PFSK-1 (cell line): ENCODE results near the gene CYREN.

Source experiments
- FOXP2 ChIP-seq: optimal IDR thresholded peaks from 2 replicates; pipeline ENCODE3; 2011; ENCODE audit warnings: borderline replicate concordance, control low read depth, inconsistent platforms; ENCODE audit not compliant: insufficient read depth; ENCODE audit errors: extremely low read length, extremely low read depth
- POLR2AphosphoS5 ChIP-seq: IDR thresholded peaks from 2 replicates; pipeline ENCODE4 v1.6.1; 2012; ENCODE audit warnings: low read depth, mild to moderate bottlenecking, control low read depth, low read length, moderate library complexity
- SIN3A ChIP-seq: IDR thresholded peaks from 2 replicates; pipeline ENCODE4 v1.6.1; 2012; ENCODE audit warnings: mild to moderate bottlenecking, low read length, moderate library complexity, borderline replicate concordance; ENCODE audit not compliant: insufficient read depth
- TAF1 ChIP-seq: IDR thresholded peaks from 2 replicates; pipeline ENCODE4 v1.6.1; 2012; ENCODE audit warnings: low read length, control low read depth, borderline replicate concordance; ENCODE audit not compliant: insufficient read depth
- TF ChIP-seq, protein P1 (sequence below), 2 experiments: IDR thresholded peaks; 2 replicates each; pipeline versions ENCODE4 v1.6.1 to v1.8.0; 2011 to 2012; ENCODE audit warnings: low read depth in 2 of 2, low read length in 2 of 2, control low read depth in 1 of 2, inconsistent platforms in 1 of 2, mild to moderate bottlenecking in 1 of 2, moderate library complexity in 1 of 2; ENCODE audit not compliant: insufficient read depth in 1 of 2

CYREN gene

GRCh38 chr7:135154734-135155133 lies 15.8 kb downstream of the CYREN start:
- no peak for TF ChIP-seq POLR2AphosphoS5
- TF ChIP-seq, protein P1, sequence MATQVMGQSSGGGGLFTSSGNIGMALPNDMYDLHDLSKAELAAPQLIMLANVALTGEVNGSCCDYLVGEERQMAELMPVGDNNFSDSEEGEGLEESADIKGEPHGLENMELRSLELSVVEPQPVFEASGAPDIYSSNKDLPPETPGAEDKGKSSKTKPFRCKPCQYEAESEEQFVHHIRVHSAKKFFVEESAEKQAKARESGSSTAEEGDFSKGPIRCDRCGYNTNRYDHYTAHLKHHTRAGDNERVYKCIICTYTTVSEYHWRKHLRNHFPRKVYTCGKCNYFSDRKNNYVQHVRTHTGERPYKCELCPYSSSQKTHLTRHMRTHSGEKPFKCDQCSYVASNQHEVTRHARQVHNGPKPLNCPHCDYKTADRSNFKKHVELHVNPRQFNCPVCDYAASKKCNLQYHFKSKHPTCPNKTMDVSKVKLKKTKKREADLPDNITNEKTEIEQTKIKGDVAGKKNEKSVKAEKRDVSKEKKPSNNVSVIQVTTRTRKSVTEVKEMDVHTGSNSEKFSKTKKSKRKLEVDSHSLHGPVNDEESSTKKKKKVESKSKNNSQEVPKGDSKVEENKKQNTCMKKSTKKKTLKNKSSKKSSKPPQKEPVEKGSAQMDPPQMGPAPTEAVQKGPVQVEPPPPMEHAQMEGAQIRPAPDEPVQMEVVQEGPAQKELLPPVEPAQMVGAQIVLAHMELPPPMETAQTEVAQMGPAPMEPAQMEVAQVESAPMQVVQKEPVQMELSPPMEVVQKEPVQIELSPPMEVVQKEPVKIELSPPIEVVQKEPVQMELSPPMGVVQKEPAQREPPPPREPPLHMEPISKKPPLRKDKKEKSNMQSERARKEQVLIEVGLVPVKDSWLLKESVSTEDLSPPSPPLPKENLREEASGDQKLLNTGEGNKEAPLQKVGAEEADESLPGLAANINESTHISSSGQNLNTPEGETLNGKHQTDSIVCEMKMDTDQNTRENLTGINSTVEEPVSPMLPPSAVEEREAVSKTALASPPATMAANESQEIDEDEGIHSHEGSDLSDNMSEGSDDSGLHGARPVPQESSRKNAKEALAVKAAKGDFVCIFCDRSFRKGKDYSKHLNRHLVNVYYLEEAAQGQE (IDR thresholded peaks at IDR 0.05; ENCODE audit: insufficient read depth in 1 of 2, low read depth in 2 of 2, low read length in 2 of 2), result no peak
- TF ChIP-seq TAF1, result no peak
- no peak for TF ChIP-seq SIN3A
- TF ChIP-seq FOXP2, result no peak

- TF ChIP-seq FOXP2, result no peak
- TF ChIP-seq TAF1, result no peak
- TF ChIP-seq, protein P1 (IDR thresholded peaks at IDR 0.05; ENCODE audit: insufficient read depth in 1 of 2, low read depth in 2 of 2, low read length in 2 of 2), result no peak
- TF ChIP-seq POLR2AphosphoS5, result no peak
- TF ChIP-seq SIN3A, result no peak
These were observed 18.1 kb downstream of the CYREN start for GRCh38 chr7:135152442-135152841.

DNA sequence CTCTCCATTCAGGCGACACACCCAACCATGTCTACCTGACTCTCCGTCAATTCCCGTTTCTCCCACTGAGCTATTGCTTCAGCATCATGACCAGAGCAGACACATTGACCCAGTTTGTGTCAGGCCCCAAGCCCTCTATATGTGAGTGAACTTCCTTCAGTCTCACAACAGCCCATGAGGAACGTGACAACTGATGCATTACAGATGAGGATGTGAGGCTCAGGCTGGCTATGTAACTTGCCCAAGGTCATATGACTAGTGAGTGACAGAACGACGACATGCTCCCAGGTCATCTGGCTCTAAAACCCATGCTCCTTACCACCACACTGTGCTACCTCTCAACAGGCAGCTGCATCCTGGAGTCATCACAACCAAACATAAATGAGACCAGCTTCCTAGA lies 19.0 kb downstream of the CYREN start:
- TF ChIP-seq FOXP2 (no peak), TAF1 (no peak), SIN3A (no peak), POLR2AphosphoS5 (no peak)
- TF ChIP-seq, protein P1 (IDR thresholded peaks at IDR 0.05; ENCODE audit: insufficient read depth in 1 of 2, low read depth in 2 of 2, low read length in 2 of 2), result no peak

GRCh38 chr7:135151132-135151531 lies 19.4 kb downstream of the CYREN start:
- TF ChIP-seq, protein P1 (IDR thresholded peaks at IDR 0.05; ENCODE audit: insufficient read depth in 1 of 2, low read depth in 2 of 2, low read length in 2 of 2), result no peak
- no peak for TF ChIP-seq FOXP2
- TF ChIP-seq SIN3A, result no peak
- TF ChIP-seq TAF1, result no peak
- TF ChIP-seq POLR2AphosphoS5, result no peak

GRCh38 chr7:135150072-135150782 lies 20.3 kb downstream of the CYREN start:
- TF ChIP-seq, protein P1 (IDR thresholded peaks at IDR 0.05; ENCODE audit: insufficient read depth in 1 of 2, low read depth in 2 of 2, low read length in 2 of 2), result no peak
- no peak for TF ChIP-seq POLR2AphosphoS5
